ENCODE data around the gene RBBP5. TPM values are rescaled to one million over a fixed set of nuclear protein-coding genes. Genes with fewer than 3 reads are reported as not detected.

RBBP5 gene
- total and polyA plus RNA-seq, 2 donors (not counting 1 experiment from before 2014, with no cell fraction given) = 6.8 to 18.5 TPM

- H3K4me3 Mint-ChIP-seq = no peak overlapping the region
- Histone ChIP-seq H3K9ac (ENCODE audit: low read length) (no peak overlapping the region), H2AFZ (ENCODE audit: insufficient read depth, low read depth, low read length, poor library complexity, severe bottlenecking) (no peak overlapping the region), H3K4me1 (ENCODE audit: control insufficient read depth in 2 of 2, insufficient read depth in 2 of 2, low read length in 2 of 2) (no peaks in the 10 kb centered on the region), H3K79me2 (ENCODE audit: control insufficient read depth, insufficient read depth, low read length) (no peaks in the 10 kb centered on the region), H3K4me3 (ENCODE audit: control extremely low read depth in 1 of 5, extremely low read depth in 1 of 5, insufficient read depth in 1 of 5, low read depth in 2 of 5, low read length in 4 of 5) (no peak overlapping the region), H3K9me3 (ENCODE audit: control extremely low read depth in 1 of 3, control insufficient read depth in 2 of 3, insufficient read depth in 1 of 3, low read length in 2 of 3) (peaks cover 0 to 8% (median 0%) of the 10 kb centered on the region in 3 donors), H3K4me2 (replicated peaks; ENCODE audit: low read depth, low read length, poor library complexity, severe bottlenecking) (no peak overlapping the region), H3K27ac (ENCODE audit: low read length in 2 of 2) (no peak overlapping the region), H3K27me3 (replicated peaks in 1 of 4; ENCODE audit: control extremely low read depth in 1 of 4, control insufficient read depth in 3 of 4, insufficient read depth in 4 of 4, low read length in 3 of 4) (peaks cover 0 to 16% (median 7%) of the 10 kb centered on the region in 4 experiments), H3K36me3 (replicated peaks in 1 of 2; ENCODE audit: control extremely low read depth in 1 of 2, control insufficient read depth in 1 of 2, extremely low read depth in 1 of 2, insufficient read depth in 2 of 2, low read length in 1 of 2) (no peaks in the 10 kb centered on the region), H4K20me1 (ENCODE audit: control insufficient read depth, insufficient read depth, low read length, poor library complexity, severe bottlenecking) (no peaks in the 10 kb centered on the region)
- 92% methylated on average over 6 of the region's 6 CpGs for WGBS (ENCODE audit: insufficient coverage)
- ChIA-PET CTCF (interaction anchor here (0.8 to 1.0 kb wide), 2 partner anchors 23 to 214 kb away, joined by 3 to 4 read pairs; no protein-coding TSS in a partner anchor), POLR2A (no interaction called here)
- intact Hi-C loops (cut with micrococcal nuclease) = no loop called here
- H3K4me1 Mint-ChIP-seq = no peaks in the 10 kb centered on the region
- peaks cover 33% of the 10 kb centered on the region for H3K27me3 Mint-ChIP-seq
- H3K9me3 Mint-ChIP-seq (ENCODE audit: insufficient read depth) = no peaks in the 10 kb centered on the region
- ATAC-seq (ENCODE audit: low read depth) (no peak), DNase-seq (no peak)
- TF ChIP-seq EZH2 (IDR thresholded peaks at IDR 0.05; ENCODE audit: borderline replicate concordance, insufficient read depth, low read depth, low read length, poor library complexity, severe bottlenecking) (no peak), CTCF (IDR thresholded peaks at IDR 0.05) (no peak)
- no peak overlapping the region for H3K27ac Mint-ChIP-seq
These were observed 83.5 kb downstream of the RBBP5 start for GRCh38 chr1:205038132-205038786.

- ChIA-PET POLR2A (no interaction called here), CTCF (interaction anchor here (1.0 kb wide), 1 partner anchor 24 kb away, joined by 4 read pairs; no protein-coding TSS in a partner anchor)
- Histone ChIP-seq H3K36me3 (replicated peaks in 1 of 2; ENCODE audit: control extremely low read depth in 1 of 2, control insufficient read depth in 1 of 2, extremely low read depth in 1 of 2, insufficient read depth in 2 of 2, low read length in 1 of 2) (no peaks in the 10 kb centered on the region), H3K4me2 (replicated peaks; ENCODE audit: low read depth, low read length, poor library complexity, severe bottlenecking) (no peak overlapping the region), H3K4me3 (ENCODE audit: control extremely low read depth in 1 of 5, extremely low read depth in 1 of 5, insufficient read depth in 1 of 5, low read depth in 2 of 5, low read length in 4 of 5) (no peak overlapping the region), H3K27ac (ENCODE audit: low read length in 2 of 2) (no peak overlapping the region), H3K9me3 (ENCODE audit: control extremely low read depth in 1 of 3, control insufficient read depth in 2 of 3, insufficient read depth in 1 of 3, low read length in 2 of 3) (peaks cover 0 to 8% (median 0%) of the 10 kb centered on the region in 3 donors), H2AFZ (ENCODE audit: insufficient read depth, low read depth, low read length, poor library complexity, severe bottlenecking) (no peak overlapping the region), H3K9ac (ENCODE audit: low read length) (no peak overlapping the region), H3K4me1 (ENCODE audit: control insufficient read depth in 2 of 2, insufficient read depth in 2 of 2, low read length in 2 of 2) (no peaks in the 10 kb centered on the region), H3K79me2 (ENCODE audit: control insufficient read depth, insufficient read depth, low read length) (no peaks in the 10 kb centered on the region), H3K27me3 (replicated peaks in 1 of 4; ENCODE audit: control extremely low read depth in 1 of 4, control insufficient read depth in 3 of 4, insufficient read depth in 4 of 4, low read length in 3 of 4) (peaks cover 0 to 12% (median 7%) of the 10 kb centered on the region in 4 experiments), H4K20me1 (ENCODE audit: control insufficient read depth, insufficient read depth, low read length, poor library complexity, severe bottlenecking) (no peaks in the 10 kb centered on the region)
- DNase-seq (no peak), ATAC-seq (ENCODE audit: low read depth) (no peak)
- WGBS (ENCODE audit: insufficient coverage) = 92% methylated on average over 5 of the region's 9 CpGs
- H3K9me3 Mint-ChIP-seq (ENCODE audit: insufficient read depth) = no peaks in the 10 kb centered on the region
- H3K27me3 Mint-ChIP-seq = peaks cover 33% of the 10 kb centered on the region
- H3K4me3 Mint-ChIP-seq = no peak overlapping the region
- H3K4me1 Mint-ChIP-seq = no peaks in the 10 kb centered on the region
- no peak overlapping the region for H3K27ac Mint-ChIP-seq
- no peak for TF ChIP-seq EZH2 (IDR thresholded peaks at IDR 0.05; ENCODE audit: borderline replicate concordance, insufficient read depth, low read depth, low read length, poor library complexity, severe bottlenecking)
- TF ChIP-seq CTCF (IDR thresholded peaks at IDR 0.05) = no peak
- intact Hi-C loops (cut with micrococcal nuclease) = no loop called here
These were observed 84.2 kb downstream of the RBBP5 start for GRCh38 chr1:205037539-205037938.

Data from B cell (primary cell).